GM18499 (cell line): ENCODE results near the gene MSLN.

Source experiments
- ATAC-seq: cut with Tn5 transposase; IDR thresholded peaks from one replicate; pipeline ENCODE4 v1.9.1; 2021; ENCODE audit warnings: moderate number of reproducible peaks; ENCODE audit not compliant: insufficient read depth, unreplicated experiment

Gene MSLN

GRCh38 chr16:800834-801511 is 40.4 kb downstream of the MSLN start:
- ATAC-seq, result no peak

- ATAC-seq, result no peak
Measured at GRCh38 chr16:801584-802363, 41.2 kb downstream of the MSLN start.

DNA sequence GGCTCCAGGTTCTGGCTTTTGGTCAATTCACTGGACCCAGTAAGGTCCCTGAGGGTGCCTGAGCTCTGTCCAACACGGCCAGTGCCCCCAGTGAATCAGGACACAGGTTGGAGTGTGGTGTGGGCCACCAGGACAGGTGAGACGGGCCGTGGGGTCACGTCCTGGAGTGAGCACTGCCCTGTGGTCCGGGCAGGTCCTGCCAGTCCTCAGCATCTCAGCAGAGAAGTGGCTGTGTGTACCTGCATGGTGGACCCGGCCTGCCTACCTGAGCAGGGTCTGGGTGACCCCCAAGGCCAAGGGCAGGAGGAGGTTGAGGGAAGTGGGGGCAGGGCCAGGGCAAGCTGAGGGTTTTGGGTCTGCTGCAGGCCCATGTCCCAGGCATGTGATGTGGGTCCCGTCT is 41.9 kb downstream of the MSLN start:
- no peak for ATAC-seq

DNA sequence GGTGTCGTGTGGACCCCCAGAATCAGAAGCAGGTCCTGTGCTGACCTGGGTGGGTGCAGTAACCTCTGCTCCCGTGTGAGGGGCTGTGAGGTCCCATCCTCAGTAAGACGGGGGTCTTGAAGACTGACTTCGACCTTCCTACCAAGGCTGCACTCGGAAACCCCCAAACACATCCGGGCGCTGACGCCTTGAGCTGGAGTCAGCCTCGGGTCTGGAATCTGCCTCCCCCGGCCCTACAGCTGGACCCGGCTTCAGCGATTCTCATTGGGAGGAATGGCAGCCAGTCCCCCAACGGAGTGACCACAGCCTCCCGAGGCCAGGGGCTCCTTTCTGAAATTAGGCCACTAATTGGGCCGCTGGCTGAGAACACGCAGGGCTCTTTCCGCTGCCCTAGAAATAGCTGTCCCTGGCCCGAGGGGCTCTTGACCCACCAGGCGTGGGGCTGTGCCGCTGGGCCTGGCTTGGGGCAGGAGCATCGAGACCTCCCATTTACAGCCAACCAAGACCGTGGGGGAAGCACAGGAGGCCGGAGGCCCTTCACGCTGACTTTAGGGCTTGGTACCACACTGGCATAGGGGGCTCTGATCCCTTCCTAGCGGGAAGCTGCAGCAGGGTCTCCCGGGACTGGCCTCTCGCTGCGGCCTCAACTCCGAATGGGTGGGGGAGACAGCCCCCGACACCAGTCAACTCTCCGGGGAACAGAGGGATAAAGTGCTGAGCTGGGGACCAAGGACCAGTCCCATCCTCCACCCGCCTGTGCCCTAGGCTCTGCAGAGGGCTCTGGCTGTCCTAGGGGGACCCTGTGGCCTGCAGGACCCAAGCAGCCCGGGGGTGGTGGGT is 42.6 kb downstream of the MSLN start:
- no peak for ATAC-seq

- no peak for ATAC-seq
Measured at GRCh38 chr16:803754-804080, 43.2 kb downstream of the MSLN start.

- no peak for ATAC-seq
Measured at GRCh38 chr16:804193-805048, 43.9 kb downstream of the MSLN start.

DNA sequence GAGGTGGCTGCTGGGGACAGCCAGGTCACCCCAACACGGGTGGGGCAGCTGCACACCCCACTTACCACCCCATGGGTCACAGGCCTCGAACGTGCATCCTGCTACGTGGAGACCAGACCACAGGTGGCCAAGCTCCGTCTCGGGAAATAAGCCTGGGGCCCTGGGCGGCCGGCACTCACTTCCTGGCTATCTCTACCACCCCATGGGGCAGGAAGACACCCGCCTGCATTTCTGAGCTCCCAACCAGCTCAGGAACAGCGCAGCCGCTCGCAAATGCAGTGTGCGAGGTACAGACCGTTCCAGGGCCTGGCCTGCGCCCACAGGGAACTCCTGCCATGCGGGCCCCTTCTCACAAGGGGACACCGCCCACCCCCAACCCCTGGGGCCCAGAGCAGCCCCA is 44.9 kb downstream of the MSLN start:
- ATAC-seq, result no peak

DNA sequence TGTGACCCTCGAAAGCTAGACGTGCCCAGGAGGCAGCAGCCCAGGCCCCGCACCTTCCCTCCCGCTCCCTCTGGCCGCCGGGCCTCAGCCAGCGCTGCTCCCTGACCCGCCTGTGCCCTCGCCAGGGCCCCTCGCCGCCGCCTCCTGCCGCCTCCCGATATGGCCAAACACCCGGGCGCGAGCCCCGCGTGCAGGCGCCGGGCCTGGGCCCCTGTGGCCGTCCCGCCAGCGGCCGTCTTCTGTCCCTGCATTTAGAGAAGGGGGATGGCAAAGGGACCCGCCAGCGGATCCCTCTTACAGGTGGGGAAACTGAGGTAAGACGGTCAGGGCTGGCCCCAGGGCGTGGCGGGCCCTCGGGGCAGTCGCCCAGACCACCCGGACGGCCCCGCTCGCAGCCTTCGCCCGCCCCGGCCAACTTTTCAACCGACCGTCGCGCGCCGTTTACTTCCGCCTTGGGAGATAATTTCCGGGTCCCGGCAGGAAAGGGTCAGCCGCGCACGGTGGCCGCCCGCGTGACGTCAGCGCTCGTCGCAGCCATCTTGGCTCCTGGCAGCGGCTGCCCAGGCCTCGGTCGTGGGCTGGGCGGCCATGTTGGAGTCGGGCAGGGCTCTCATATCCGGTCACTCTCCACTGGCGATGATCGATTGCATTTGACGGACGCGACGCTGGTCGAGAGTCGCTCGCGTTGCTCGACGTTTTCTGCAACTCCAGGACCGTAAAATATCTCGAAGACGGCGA is 47.0 kb downstream of the MSLN start:
- ATAC-seq, result no peak

- no peak for ATAC-seq
Measured at GRCh38 chr16:808085-808386, 47.5 kb downstream of the MSLN start.

DNA sequence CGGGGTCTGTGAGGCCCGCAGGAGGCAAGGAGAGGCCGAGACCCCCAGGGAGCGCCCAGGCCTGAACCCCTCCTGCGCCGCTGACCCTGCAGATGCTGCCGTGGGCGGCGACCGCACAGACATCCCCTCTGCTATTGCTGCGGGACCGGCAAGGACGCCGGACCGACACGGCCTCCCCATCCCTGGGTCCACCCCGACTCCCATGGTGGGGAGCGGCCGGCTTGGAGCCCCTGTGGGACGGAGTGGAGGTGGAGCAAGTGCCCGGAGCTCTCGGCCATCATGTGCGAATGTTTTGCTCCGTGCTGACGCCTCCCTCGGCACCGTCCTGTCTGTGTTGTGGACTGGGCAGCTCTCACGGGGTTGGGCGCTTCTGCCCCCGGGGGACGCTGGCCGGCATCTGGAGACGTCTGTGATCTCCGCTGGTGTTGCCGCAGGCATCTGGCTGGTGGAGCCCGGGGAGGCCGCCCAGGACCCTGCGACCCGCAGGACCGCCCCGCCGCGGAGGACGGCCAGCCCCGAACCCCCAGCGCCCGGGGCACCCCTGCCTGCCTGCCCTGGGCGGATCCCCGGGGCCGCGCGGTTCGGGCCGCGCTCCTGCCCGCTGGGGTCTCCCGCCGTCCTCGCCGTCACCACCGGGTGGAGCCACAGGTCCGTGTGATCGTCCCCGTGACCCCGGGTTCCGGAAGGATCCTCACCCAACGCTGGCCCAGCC is 52.8 kb downstream of the MSLN start:
- no peak for ATAC-seq

GRCh38 chr16:813916-814412 is 53.4 kb downstream of the MSLN start:
- ATAC-seq, result no peak

DNA sequence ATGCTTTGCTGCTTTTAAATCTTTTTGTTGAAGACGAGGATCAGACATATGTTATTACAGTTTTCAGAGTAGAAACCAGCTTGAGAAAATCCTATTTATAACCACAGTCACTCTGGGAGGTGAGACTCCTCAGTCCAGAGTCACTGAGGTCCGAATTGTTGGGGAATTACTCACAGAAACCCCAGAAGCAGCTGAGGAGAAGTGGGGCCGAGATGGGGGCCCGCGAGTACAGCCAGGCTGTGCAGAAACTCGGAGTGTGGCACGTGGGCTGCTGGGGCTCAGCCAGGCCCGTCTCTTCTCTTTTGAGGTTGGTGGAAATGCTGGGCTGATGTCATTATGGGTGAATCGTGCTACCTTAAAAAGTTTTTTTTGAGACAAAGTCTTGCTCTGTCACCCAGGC is 54.4 kb downstream of the MSLN start:
- ATAC-seq, result no peak

DNA sequence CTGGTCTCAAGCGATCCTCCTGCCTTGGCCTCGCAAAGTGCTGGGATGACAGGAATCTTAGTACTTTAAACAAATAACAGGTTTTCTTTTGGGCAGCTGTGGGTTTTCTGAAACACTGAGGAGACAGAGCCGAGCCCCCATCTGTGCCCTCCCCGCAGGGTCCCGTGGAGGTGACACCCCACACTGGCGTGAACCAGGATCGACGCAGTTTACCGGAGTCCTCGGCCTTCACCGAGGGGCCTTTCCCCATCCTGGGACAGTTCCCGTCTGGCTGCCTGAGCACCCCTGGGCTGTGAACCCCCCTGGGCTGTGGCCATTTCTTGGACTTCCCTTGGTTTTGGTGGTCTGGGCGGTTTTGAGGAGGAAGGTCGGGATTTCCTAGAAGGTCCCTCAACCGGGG is 55.3 kb downstream of the MSLN start:
- no peak for ATAC-seq

DNA sequence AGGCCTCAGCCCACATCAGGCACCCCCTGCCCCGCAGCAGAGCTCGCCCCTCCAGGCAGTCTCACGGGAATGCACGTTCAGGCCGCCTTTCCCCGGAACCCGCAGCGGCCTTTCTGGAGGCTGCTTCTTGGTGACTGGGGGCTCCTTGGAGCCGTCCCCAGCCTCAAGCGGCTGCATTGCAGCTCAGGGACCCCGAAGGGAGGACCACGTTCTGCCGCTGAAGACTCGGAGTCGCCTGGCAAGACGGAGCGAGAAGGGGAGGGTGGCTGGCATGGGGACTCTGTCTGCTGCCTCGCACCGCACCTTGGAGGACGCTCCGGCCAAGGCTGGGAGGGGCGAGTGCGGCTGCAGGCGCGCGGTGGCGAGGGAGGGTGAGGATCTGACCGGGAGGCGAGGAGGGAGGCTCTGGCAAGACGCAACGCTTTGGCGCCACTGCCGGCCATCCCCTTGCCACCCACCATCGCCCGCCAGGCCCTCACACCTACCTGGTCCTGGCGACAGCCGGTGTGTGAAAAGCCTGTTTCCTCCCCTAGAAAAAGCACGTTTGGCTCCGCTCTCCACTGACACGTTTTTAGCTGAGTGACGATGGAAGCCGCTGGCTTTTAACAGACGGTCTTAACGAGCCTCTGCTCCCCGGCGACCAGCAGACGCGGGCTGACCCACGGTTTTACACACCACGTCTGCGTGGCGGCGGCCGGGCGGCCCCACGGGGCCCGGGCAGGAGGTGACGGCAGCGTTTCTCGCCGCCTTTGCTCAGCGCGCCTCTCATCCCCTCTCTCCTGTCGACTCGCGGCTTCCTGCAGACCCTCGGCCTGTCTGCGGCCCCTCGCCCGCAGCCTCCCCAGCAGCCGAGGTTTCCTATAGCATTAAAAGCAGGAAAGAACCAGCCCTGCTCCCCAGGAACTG is 56.7 kb downstream of the MSLN start:
- ATAC-seq, result no peak

DNA sequence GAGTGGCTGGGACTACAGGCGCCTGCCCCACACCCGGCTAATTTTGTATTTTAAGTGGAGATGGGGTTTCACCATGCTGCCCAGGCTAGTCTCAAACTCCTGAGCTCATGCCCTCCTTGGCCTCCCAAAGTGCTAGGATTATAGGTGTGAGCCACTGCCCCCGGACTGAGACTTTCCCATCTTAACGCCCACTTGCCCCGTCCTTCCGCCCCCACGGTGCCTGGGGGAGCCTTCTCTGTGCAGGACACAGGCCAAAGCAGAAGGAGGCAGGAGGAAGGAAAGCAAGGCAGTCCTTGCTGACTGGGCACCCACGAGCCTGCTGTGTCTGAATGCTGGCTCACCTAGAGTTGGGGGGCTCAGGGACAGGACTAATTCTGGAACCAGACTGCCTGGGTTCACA is 57.6 kb downstream of the MSLN start:
- no peak for ATAC-seq
